Liver (tissue), 9 donors: Measurements from ENCODE around the gene NCR1. TPM values are rescaled to one million over a fixed set of nuclear protein-coding genes. Genes with fewer than 3 reads are reported as not detected.
"Not testable (repeated sequence)": the region's sequence is repeated elsewhere in the genome, so short reads cannot be mapped to it uniquely, and the experiment has no call there.

Experiments
- DNase-seq: peaks from one replicate; pipeline ENCODE4 v3.0.0-alpha.2; 2017; ENCODE audit warnings: low spot score
- H3K27ac ChIP-seq, 2 donors: one replicate each; pipeline ENCODE4 v1.7.0; 2013; ENCODE audit warnings: inconsistent platforms in 2 of 2, low read length in 2 of 2, control low read depth in 1 of 2, low read depth in 1 of 2, mild to moderate bottlenecking in 1 of 2
- H3K27me3 ChIP-seq, 4 donors: one replicate each; pipeline versions ENCODE4 v1.6.1 to v1.7.0; 2013; ENCODE audit warnings: low read length in 3 of 4, inconsistent platforms in 1 of 4, mild to moderate bottlenecking in 1 of 4, moderate library complexity in 1 of 4; ENCODE audit not compliant: control insufficient read depth in 4 of 4, insufficient read depth in 4 of 4
- H3K36me3 ChIP-seq, 4 donors: one replicate each; pipeline versions ENCODE4 v1.6.1 to v1.7.0; 2013; ENCODE audit warnings: low read length in 3 of 4, mild to moderate bottlenecking in 3 of 4, low read depth in 1 of 4, moderate library complexity in 1 of 4; ENCODE audit not compliant: control insufficient read depth in 4 of 4, insufficient read depth in 3 of 4
- H3K4me1 ChIP-seq, 4 donors: one replicate each; pipeline versions ENCODE4 v1.6.1 to v1.7.0; 2013; ENCODE audit warnings: low read length in 3 of 4, mild to moderate bottlenecking in 3 of 4, moderate library complexity in 1 of 4; ENCODE audit not compliant: control insufficient read depth in 4 of 4, insufficient read depth in 4 of 4
- H3K4me3 ChIP-seq, 3 donors: one replicate each; pipeline versions ENCODE4 v1.6.1 to v1.7.0; 2013; ENCODE audit warnings: low read length in 3 of 3, control low read depth in 1 of 3, low read depth in 1 of 3, mild to moderate bottlenecking in 1 of 3
- H3K9ac ChIP-seq, 2 donors: one replicate each; pipeline ENCODE4 v1.7.0; 2013; ENCODE audit warnings: low read length in 2 of 2, mild to moderate bottlenecking in 2 of 2, moderate library complexity in 2 of 2, control low read depth in 1 of 2, low read depth in 1 of 2
- H3K9me3 ChIP-seq, 4 donors: one replicate each; pipeline versions ENCODE4 v1.6.1 to v1.7.0; 2013; ENCODE audit warnings: low read length in 3 of 4; ENCODE audit not compliant: control insufficient read depth in 4 of 4
- ATF3 ChIP-seq: IDR thresholded peaks from 2 replicates; pipeline ENCODE4 v1.6.1; 2016; ENCODE audit warnings: antibody characterized with exemption
- EGR1 ChIP-seq, 2 donors: IDR thresholded peaks; 2 replicates each; pipeline ENCODE4 v1.6.1; 2016 to 2018; ENCODE audit warnings: antibody characterized with exemption in 2 of 2, low read depth in 2 of 2
- FOXA1 ChIP-seq: IDR thresholded peaks from 2 replicates; pipeline ENCODE4 v1.6.1; 2016; ENCODE audit warnings: antibody characterized with exemption
- FOXA2 ChIP-seq: IDR thresholded peaks from 2 replicates; pipeline ENCODE4 v1.6.1; 2016; ENCODE audit warnings: antibody characterized with exemption
- GABPA ChIP-seq, 2 donors: IDR thresholded peaks in 1 of 2; conservative IDR thresholded peaks in 1 of 2; 2 replicates each; pipeline ENCODE4 v1.6.1; 2016; ENCODE audit warnings: antibody characterized with exemption in 2 of 2, mild to moderate bottlenecking in 1 of 2, moderate library complexity in 1 of 2
- HNF4A ChIP-seq, 2 donors: conservative IDR thresholded peaks; 2 replicates each; pipeline ENCODE4 v1.6.1; 2016; ENCODE audit warnings: antibody characterized with exemption in 2 of 2, mild to moderate bottlenecking in 2 of 2
- HNF4G ChIP-seq: IDR thresholded peaks from 2 replicates; pipeline ENCODE4 v1.6.1; 2016; ENCODE audit warnings: antibody characterized with exemption
- JUND ChIP-seq, 2 donors: IDR thresholded peaks; 2 replicates each; pipeline ENCODE4 v1.6.1; 2016; ENCODE audit warnings: antibody characterized with exemption in 2 of 2
- NR2F2 ChIP-seq: IDR thresholded peaks from 2 replicates; pipeline ENCODE4 v1.6.1; 2016; ENCODE audit warnings: antibody characterized with exemption
- RAD21 ChIP-seq, 2 donors: IDR thresholded peaks; 2 replicates each; pipeline ENCODE4 v1.6.1; 2016; ENCODE audit warnings: antibody characterized with exemption in 2 of 2, mild to moderate bottlenecking in 2 of 2
- RXRA ChIP-seq, 2 donors: IDR thresholded peaks; 2 replicates each; pipeline ENCODE4 v1.6.1; 2017 to 2018; ENCODE audit warnings: antibody characterized with exemption in 2 of 2, mild to moderate bottlenecking in 1 of 2
- SP1 ChIP-seq: IDR thresholded peaks from 2 replicates; pipeline ENCODE4 v1.6.1; 2018; ENCODE audit warnings: antibody characterized with exemption, mild to moderate bottlenecking
- TAF1 ChIP-seq: conservative IDR thresholded peaks from 2 replicates; pipeline ENCODE4 v1.6.1; 2016; ENCODE audit warnings: antibody characterized with exemption, mild to moderate bottlenecking
- YY1 ChIP-seq: IDR thresholded peaks from 2 replicates; pipeline ENCODE4 v1.6.1; 2016; ENCODE audit warnings: antibody characterized with exemption, mild to moderate bottlenecking
- WGBS: extraction: QIAGEN DNeasy Blood & Tissue Kit; methylation state at CpG from one replicate; pipeline ENCODE4 v1.1.7; 2013; 5-methylcytosine and 5-hydroxymethylcytosine counted together
- polyA plus RNA-seq, 2 donors: library from polyadenylated mRNA; stranded (reverse) in 1 of 2; unstranded in 1 of 2; fragments of 200-250 nt in 1 of 2; fragments of >200 nt in 1 of 2; fragmentation: Nextera tagmentation in 1 of 2; extraction: Ambion mirVana in 1 of 2; gene quantifications; one replicate each; pipeline versions ENCODE4 v1.2.1 to v1.2.3, GENCODE V29; 2013 to 2015
- total RNA-seq, 2 donors: library from RNA; depleted of rRNA; stranded (reverse); fragments of >200 nt; gene quantifications; one replicate each; pipeline ENCODE4 v1.2.3, GENCODE V29; 2014
- TF ChIP-seq, protein P1 (sequence below): fragments of 150-350 bp; IDR thresholded peaks from 2 replicates; pipeline ENCODE4 v1.5.1; 2017; ENCODE audit warnings: improper control_type of control experiment, low read depth, low read length; ENCODE audit not compliant: missing input control
- TF ChIP-seq, protein P2 (sequence below): IDR thresholded peaks from 2 replicates; pipeline ENCODE4 v1.6.1; 2016; ENCODE audit warnings: antibody characterized with exemption
- TF ChIP-seq, protein P3 (sequence below): IDR thresholded peaks from 2 replicates; pipeline ENCODE4 v1.6.1; 2016; ENCODE audit warnings: antibody characterized with exemption, mild to moderate bottlenecking
- donor health status: healthy.
- donor health status: healthy.
- donor health status: healthy.
- donor health status: healthy.
- donor health status: healthy.

NCR1 gene
- total and polyA plus RNA-seq, 4 donors: 0.37 to 1.8 (median 0.91) TPM

DNA sequence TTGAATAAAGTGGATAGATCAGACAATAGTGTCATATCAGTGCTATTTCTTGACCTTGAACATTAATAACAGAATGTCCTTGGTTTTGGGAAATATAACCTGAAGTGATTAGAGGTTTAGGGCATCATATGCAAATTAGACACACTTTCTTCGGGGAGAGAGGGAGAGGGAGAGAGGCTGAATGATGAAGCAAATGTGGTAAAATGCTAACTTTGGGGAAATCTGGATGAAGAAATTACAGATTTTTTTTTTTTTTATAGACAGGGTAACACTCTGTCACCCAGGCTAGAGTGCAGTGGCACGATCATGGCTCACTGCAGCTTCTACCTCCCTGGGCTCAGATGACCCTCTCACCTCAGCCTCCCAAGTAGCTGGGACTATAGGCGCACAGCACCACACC lies 3.9 kb upstream of the NCR1 start:
- H3K4me1 ChIP-seq: no peaks in the 10 kb centered on the region
- no peaks in the 10 kb centered on the region for H3K36me3 ChIP-seq
- 85% methylated on average over 3 of the region's 3 CpGs for WGBS
- TF ChIP-seq JUND (IDR thresholded peaks at IDR 0.05) (no peak), FOXA2 (no peak), GABPA (IDR thresholded peaks at IDR 0.05 in 1 of 2, conservative IDR thresholded peaks at IDR 0.05 in 1 of 2) (no peak)
- TF ChIP-seq, protein P1, sequence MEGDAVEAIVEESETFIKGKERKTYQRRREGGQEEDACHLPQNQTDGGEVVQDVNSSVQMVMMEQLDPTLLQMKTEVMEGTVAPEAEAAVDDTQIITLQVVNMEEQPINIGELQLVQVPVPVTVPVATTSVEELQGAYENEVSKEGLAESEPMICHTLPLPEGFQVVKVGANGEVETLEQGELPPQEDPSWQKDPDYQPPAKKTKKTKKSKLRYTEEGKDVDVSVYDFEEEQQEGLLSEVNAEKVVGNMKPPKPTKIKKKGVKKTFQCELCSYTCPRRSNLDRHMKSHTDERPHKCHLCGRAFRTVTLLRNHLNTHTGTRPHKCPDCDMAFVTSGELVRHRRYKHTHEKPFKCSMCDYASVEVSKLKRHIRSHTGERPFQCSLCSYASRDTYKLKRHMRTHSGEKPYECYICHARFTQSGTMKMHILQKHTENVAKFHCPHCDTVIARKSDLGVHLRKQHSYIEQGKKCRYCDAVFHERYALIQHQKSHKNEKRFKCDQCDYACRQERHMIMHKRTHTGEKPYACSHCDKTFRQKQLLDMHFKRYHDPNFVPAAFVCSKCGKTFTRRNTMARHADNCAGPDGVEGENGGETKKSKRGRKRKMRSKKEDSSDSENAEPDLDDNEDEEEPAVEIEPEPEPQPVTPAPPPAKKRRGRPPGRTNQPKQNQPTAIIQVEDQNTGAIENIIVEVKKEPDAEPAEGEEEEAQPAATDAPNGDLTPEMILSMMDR: no peak
- no peak for DNase-seq
- no peaks in the 10 kb centered on the region for H3K27me3 ChIP-seq
- H3K9ac ChIP-seq: no peak overlapping the region
- no peak overlapping the region for H3K27ac ChIP-seq
- no peak overlapping the region for H3K4me3 ChIP-seq
- H3K9me3 ChIP-seq: no peaks in the 10 kb centered on the region

DNA sequence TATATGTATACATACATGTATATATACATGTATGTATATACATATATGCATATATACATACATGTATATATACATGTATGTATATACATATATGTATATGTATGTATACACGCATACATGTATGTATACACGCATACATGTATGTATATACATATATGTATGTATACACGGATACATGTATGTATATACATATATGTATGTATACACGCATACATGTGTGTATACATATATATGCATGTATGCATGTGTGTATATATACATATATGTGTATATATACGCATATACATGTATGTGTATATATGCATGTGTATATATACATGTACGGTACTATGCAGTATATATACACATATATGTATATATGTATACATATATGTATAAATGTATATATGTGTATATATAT lies 2.6 kb upstream of the NCR1 start:
- WGBS: 91% methylated on average over 6 of the region's 6 CpGs
- H3K9ac ChIP-seq: no peak overlapping the region
- H3K9me3 ChIP-seq: no peaks in the 10 kb centered on the region
- no peak overlapping the region for H3K4me3 ChIP-seq
- TF ChIP-seq, protein P2, sequence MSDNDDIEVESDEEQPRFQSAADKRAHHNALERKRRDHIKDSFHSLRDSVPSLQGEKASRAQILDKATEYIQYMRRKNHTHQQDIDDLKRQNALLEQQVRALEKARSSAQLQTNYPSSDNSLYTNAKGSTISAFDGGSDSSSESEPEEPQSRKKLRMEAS: no peak
- TF ChIP-seq RXRA (IDR thresholded peaks at IDR 0.05) (no peak), SP1 (no peak), HNF4A (conservative IDR thresholded peaks at IDR 0.05) (no peak), ATF3 (no peak), GABPA (IDR thresholded peaks at IDR 0.05 in 1 of 2, conservative IDR thresholded peaks at IDR 0.05 in 1 of 2) (no peak), NR2F2 (no peak), HNF4G (no peak), FOXA1 (no peak), YY1 (no peak)
- DNase-seq: no peak
- H3K27me3 ChIP-seq: no peaks in the 10 kb centered on the region
- no peaks in the 10 kb centered on the region for H3K4me1 ChIP-seq
- H3K27ac ChIP-seq: no peak overlapping the region
- H3K36me3 ChIP-seq: no peaks in the 10 kb centered on the region

DNA sequence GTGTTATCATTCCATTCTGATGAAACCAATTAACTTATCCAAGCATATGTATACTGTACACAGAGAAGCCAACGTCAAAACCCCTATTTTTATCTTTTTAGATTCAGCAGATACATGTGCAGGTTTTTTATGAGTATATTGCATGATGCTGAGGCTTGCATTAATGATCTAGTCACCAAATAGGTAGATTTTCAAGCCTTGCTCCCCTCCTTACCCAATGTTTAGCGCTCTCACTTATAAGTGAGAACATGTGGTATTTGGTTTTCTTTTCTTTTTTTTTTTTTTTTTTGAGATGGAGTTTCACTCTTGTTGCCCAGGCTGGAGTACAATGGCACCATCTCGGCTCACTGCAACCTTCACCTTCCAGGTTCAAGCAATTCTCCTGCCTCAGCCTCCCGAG lies 1.7 kb upstream of the NCR1 start:
- not testable (repeated sequence) for H3K36me3 ChIP-seq, H3K4me1 ChIP-seq, H3K27ac ChIP-seq, H3K9ac ChIP-seq, H3K4me3 ChIP-seq, DNase-seq, H3K9me3 ChIP-seq, H3K27me3 ChIP-seq
- 71% methylated on average over 4 of the region's 4 CpGs for WGBS

DNA sequence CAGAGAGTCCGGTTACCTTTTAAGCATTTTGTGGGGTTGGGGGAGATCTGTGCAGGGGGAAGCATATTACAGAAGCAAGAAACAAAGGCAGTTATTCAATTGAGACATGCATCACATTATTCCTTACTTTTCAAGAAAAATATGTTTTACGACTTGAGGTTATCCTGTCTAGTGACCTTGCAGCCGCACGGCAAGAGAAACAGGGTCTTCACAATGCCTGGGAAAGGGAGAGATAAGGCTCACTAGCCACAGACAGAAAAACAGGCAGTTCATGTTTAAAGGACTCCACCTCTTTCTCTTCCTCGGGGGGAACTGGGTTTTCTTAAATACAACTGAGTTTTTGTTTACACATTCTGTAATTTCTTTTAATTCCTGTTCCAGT lies 536 bp upstream of the NCR1 start:
- no peaks in the 10 kb centered on the region for H3K4me1 ChIP-seq
- no peak overlapping the region for H3K9ac ChIP-seq
- H3K27ac ChIP-seq: no peak overlapping the region
- no peaks in the 10 kb centered on the region for H3K36me3 ChIP-seq
- H3K27me3 ChIP-seq: peaks cover 0 to 2% (median 0%) of the 10 kb centered on the region in 4 donors
- 29% methylated on average over 5 of the region's 5 CpGs for WGBS
- no peak overlapping the region for H3K4me3 ChIP-seq
- peaks cover 0 to 2% (median 0%) of the 10 kb centered on the region in 4 donors for H3K9me3 ChIP-seq
- no peak for DNase-seq
- TF ChIP-seq FOXA2 (no peak), JUND (IDR thresholded peaks at IDR 0.05) (no peak), RAD21 (IDR thresholded peaks at IDR 0.05) (no peak), FOXA1 (no peak), HNF4G (no peak), EGR1 (IDR thresholded peaks at IDR 0.05; ENCODE audit: low read depth in 2 of 2) (no peak), NR2F2 (no peak), RXRA (IDR thresholded peaks at IDR 0.05) (no peak), GABPA (IDR thresholded peaks at IDR 0.05 in 1 of 2, conservative IDR thresholded peaks at IDR 0.05 in 1 of 2) (no peak), TAF1 (no peak), HNF4A (conservative IDR thresholded peaks at IDR 0.05) (no peak)
- TF ChIP-seq, protein P3, sequence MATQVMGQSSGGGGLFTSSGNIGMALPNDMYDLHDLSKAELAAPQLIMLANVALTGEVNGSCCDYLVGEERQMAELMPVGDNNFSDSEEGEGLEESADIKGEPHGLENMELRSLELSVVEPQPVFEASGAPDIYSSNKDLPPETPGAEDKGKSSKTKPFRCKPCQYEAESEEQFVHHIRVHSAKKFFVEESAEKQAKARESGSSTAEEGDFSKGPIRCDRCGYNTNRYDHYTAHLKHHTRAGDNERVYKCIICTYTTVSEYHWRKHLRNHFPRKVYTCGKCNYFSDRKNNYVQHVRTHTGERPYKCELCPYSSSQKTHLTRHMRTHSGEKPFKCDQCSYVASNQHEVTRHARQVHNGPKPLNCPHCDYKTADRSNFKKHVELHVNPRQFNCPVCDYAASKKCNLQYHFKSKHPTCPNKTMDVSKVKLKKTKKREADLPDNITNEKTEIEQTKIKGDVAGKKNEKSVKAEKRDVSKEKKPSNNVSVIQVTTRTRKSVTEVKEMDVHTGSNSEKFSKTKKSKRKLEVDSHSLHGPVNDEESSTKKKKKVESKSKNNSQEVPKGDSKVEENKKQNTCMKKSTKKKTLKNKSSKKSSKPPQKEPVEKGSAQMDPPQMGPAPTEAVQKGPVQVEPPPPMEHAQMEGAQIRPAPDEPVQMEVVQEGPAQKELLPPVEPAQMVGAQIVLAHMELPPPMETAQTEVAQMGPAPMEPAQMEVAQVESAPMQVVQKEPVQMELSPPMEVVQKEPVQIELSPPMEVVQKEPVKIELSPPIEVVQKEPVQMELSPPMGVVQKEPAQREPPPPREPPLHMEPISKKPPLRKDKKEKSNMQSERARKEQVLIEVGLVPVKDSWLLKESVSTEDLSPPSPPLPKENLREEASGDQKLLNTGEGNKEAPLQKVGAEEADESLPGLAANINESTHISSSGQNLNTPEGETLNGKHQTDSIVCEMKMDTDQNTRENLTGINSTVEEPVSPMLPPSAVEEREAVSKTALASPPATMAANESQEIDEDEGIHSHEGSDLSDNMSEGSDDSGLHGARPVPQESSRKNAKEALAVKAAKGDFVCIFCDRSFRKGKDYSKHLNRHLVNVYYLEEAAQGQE: no peak
- TF ChIP-seq, protein P2: no peak
